Ammon's horn (tissue), 1 donor: ENCODE measurements around the gene NUP42.
A peak's percentile ranks its signal among the peaks of the same experiment; 100 is the strongest.
"Not testable (repeated sequence)": the region's sequence is repeated elsewhere in the genome, so short reads cannot be mapped to it uniquely, and the experiment has no call there.

Experiments
- DNase-seq: peaks from one replicate; pipeline ENCODE4 v3.0.0-alpha.2; 2016; ENCODE audit warnings: low spot score

Gene NUP42

DNA sequence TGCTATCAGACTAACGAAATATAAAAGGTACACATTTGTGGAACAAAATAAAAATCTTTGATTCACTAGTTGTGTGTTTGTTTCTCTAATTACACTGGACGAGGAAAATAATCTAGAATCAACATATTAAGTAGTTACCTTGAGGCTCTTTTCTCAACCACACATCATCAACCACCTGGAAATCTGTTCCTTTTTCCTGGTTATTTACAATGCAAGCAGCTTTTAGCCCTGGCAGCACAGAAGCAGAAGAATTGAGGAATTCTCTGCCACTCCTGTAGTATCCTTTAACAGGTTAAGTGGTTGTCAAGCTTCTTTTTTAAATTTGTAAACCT is 23.7 kb downstream of the NUP42 start:
- DNase-seq, result no peak

DNA sequence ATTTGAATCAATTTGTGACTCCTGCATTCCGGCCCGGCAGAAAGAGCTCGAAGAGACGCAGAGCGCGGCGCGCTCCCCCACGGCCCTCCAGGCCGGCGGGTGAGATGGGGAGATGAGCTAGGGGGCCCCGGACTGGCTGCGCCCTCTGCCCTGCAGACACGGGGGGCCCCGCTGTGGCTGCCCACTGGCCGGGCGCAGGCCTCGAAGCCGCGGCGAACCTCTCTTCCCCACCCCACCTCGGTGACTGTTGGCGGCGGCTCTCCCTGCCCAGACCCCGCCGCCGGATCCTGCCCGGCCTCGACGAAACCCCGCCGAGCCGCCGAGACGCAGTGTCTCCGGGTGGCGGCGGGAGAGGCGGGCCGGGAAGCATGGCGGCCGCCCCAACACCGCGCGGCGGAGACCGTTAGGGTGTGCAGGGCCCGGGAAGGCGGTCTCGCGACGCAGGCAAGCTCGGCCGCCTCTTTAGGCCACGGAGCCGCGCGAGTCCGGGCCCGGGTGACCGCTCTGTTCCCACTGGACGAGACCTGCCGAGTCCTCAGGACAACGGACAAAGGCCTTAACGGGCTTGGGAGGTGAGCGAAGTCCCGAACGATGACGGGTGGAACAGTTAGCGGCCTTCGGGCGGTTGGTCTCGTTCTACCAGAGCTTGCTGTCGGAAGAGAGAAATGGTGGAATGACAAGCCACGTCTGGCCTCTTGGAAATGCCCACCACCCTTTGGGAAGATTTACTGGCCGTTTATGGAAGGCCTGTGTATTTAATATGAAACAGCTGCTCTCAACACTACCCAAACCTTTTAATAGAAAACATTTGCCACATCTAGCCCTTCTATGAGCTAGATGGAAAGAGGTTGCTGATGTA is 24.3 kb downstream of the NUP42 start:
- no peak for DNase-seq

DNA sequence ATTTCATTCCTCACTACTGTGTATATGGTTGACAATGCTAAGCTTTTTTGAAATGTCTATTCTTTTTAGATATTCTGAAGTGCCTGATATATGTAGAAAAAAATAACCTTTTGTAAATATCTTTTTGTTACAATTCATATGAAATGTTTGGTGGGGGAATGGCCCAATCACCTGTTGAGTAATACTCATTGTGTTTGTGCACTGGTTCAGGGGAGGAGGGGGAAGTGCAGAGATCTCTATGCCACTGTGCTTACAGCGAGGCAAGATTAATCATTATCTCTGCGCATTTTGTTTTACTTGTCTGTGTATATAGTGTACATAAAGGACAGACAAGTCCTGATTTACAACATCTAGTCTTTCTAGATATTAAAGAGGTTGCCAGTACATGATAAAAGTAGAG is 25.2 kb downstream of the NUP42 start:
- DNase-seq, result no peak

DNA sequence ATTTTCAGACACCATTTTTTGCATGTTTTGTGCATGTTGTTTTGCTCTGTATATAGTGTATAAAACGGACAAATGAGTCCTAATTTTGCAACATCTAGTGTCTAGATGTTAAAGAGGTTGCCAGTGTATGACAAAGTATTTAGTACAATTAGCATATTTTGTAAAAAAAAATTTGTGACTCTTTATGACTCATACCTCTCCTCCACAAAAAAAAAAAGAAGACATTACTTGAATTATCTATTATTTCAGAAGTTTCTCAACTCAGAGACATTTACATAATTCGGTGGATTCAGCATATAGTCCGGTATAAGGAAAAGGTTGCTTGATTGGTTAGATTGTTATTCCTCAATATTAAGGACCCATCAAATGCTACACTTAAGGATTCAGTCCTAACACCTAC is 26.0 kb downstream of the NUP42 start:
- no peak for DNase-seq

DNA sequence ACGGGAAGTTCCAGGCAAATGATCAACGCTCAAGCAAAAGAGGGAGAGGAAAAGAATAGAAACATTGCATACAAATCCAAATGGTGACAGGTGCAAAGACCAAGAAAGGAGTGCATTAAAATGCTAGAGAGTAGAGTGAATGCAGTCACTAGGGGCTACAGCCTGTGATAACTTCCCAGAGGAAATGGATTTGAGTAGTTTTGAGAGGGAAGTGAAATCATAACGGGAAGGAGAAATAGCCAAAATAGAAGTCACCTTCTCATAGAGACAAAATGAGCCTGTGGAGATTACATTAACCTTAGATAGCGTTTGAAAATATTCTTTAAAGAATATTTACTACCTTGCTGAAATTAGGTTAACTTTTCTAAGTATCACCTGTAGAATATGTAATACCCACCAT is 26.5 kb downstream of the NUP42 start:
- DNase-seq, result no peak

DNA sequence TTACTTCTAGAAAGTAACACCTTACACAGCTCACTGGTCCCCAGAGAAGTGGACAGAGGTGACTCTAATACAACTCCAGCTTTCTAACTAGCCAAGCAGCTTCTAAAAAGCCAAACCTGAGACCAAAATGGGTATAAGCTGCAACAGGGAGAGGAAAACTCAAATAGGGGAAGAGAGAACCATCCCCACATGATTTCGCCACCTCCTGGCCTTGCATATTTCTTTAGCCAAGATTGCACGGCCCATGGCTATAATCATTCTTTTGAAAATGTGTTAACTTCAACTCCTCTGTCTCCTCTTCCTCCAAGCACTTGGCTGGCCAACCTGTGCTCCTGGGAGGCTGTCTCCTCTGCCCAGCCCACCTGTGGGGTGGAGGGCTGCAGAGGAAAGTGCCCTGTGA is 28.7 kb downstream of the NUP42 start:
- DNase-seq, result no peak

DNA sequence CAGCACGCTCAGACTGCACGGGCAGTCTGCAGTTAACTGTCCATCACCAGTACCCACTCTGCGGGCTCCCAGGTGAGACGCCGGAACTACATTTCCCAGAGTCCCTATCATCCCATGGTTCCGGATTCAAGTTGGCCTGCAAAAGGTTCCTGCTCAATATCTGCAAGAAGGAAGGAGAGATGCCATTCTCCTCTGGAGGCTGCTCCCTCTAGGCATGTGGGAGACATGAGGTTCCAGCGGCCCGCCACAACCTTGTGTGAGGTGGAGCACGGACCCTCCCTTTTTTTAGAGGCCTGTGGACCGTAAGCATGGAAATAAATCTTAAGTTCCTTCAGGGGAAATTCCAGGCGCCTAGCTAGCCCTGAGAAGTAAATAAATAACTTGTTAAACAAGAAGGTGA is 29.7 kb downstream of the NUP42 start:
- no peak for DNase-seq

DNA sequence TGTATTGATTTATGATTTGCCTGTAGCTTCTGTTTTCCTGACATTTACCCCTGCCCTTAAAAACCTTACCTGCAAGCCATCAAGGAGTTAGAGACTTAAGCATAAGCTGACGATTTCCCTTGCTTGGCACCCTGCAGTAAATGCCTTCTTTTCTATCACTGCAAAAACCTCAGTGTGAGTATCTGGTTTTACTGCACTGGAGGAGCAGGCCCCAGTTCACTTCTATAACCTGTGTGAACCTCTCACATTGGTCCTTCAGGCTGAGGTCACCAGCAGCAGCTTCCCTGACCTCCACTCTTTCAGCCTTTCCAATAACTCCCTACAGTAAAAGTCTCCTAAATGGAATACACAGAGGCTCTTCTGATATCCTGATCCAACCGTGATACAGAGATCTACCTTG is 30.5 kb downstream of the NUP42 start:
- DNase-seq, result no peak

DNA sequence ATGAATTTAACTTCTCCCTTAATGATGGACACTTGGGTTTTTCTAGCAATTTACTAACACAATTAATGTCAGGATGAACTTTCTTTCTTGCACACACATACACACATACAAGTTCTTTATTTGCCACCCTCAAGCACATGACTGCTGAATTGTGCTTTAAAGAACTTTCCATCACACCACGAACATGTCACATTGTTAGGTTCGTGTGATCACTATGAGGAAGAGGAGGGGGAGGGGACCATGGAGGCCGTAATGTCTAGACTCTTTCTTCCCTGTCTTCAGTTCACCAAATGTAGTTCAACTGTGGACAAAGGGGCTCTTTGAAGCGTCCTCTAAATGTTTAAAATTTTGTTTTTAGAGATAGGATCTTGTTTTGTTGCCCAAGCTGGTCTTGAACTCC is 31.0 kb downstream of the NUP42 start:
- no peak for DNase-seq

DNA sequence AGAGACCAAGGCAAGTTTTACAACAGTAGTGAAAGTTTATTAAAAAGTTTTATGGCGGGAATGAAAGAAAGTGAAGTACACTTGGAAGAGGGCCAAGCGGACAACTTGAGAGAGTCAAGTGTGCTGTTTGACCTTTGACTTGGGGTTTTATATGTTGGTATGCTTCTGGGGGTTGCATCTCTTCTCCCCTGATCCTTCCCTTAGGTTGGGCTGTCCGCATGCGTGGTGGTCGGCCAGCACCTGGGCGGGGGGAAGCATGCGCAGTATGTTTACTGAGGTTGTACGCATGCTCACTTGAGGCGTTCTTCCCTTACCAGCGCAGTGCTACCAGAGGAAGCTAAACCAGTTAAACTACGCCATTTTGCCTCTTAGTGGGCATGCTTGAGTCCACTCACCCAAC is 31.9 kb downstream of the NUP42 start:
- DNase-seq, result no peak

DNA sequence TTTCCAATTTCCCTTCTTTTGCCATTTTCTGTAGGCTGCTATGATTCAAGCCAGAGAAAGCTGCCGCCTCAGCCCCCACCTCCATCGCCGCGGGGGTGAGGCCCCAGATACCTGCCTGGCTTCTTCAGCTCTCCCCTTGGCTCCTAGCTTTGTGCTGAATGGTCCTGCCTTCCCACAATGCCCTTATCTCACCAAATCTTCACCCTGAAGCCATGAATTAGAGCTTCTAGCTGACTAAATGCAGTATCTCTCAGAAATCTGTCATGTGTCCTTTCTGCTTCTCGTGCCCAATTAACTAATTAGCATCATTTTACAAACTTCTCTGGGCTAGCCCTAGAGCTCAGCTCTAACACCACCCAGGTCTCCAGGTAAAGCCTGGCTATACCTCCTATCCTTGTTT is 32.6 kb downstream of the NUP42 start:
- DNase-seq, result no peak

DNA sequence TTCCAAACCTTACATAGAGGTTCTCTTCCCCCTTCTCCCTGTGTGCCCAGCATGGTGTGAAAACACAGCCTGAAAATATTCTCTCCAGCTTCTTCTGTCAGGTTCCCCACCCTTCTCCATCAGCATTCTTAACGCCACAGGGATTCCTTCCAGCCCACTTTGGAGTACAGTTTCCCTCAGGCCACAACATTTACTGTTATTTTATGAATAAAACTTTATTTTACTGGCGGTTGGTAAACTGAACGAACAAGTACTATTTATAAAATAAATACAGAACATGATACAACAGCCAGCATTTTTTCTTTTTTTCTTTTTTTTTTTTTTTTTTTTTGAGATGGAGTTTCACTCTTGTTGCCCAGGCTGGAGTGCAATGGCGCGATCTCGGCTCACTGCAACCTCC is 33.1 kb downstream of the NUP42 start:
- no peak for DNase-seq

DNA sequence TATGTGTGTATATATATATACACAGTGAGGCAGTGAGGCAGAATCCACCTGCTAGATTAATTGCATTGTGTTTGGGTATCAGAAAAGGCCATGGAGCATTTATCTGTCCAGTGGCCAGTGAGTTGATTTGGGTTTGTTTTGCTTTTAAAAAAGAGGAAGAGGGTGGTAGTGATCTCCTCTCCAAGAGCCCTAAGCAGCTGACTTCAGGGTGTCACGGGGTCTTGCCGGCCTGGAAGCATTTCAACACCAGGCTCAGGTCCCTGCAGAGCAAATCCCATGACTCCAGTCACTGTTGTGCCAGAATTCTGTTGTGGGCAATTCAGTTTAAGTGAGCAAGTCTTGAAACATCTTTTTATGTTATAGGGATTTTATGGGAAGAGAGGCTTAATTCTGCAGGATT is 34.2 kb downstream of the NUP42 start:
- peak; percentile 77 for DNase-seq

DNA sequence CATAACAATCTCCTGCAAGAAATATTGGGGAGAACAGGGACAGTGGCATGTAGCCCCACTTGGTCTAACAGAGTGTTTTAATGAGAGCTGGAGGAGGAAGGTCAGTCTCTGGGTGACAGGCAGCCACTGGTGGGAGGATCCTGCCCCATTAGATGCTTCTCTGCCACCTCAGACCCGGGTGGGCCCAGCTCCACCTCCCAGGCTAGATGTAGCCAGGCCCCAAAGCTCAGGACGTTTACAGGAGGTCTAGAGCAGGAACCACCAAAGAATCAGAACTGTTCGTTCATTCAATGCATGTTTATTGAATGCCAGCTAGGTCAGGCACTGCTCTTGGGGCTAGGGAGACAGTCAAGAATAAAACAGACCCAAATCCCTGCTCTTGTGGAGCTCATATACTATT is 36.3 kb downstream of the NUP42 start:
- no peak for DNase-seq

DNA sequence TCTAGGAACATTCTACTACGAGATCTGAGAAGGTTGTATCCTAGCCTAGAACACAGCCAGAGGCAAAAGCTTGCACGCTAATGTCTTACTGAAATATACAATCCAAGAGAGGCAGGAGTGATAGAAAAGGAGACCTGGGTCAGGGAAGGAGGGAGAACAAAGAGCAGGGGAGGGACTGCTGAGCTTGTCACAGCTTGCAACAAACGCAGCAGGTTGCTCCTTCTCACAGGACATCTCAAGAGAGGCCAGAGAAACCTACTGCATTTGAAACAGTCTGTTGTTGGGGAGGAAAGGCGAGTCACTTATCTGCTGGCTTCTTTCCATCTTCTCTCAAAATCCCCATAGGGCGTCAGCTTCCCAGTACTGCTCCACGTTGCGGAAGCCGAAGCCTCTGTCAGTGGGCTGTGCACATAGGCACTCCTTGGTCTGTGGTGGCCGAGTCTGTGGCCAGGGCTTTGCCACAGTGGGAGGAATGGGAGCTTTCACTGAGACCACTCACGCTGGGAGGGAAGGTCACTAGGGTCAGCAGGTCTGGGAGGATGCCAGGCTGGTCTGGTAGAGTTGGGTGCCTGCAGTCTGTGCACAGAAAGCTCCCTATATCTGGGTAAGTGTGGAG is 39.0 kb downstream of the NUP42 start:
- no peak for DNase-seq

DNA sequence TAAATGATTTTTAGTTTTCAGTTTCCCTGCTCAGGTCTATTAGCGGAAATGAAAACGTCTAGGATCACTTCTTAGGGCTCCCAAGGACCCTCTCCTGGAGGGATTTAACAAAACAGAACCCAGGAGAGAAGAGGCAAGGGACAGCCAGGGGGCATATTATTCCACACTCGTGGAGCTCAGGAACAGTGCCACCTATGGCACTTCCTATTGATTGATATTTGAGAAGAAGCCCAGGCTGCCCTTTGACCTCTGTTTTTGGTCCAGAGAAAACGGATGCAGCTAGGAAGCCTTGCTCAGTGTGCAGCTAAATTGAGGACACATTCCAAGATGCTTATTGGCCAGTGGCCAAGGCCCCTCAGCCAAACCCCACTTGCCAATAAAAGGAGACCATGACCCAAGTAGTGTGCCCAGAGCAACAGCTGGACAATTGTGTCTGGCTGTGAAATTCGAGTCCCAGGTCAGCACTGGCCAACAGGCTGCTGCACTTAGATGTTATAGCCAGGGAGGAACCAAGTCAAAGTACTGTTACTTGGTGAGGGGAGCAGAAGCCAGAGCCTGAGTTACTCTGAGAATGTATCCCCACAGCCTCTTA is 40.7 kb downstream of the NUP42 start:
- no peak for DNase-seq

DNA sequence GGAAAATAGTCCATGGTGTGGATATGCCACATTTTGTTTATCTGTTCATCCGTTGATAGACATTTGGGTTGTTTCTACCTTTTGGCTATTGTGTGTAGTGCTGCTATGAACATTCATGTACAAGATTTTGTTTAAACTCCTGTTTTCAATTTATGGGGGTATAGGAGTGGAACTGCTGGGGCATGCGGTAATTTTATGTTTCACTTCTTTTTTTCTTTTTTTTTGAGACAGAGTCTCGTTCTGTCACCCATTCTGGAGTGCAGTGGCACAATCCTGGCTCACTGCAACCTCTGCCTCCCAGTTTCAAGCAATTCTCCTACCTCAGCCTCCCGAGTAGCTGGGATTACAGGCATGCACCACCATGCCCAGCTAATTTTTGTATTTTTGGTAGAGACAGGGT is 42.5 kb downstream of the NUP42 start:
- DNase-seq, result not testable (repeated sequence)

DNA sequence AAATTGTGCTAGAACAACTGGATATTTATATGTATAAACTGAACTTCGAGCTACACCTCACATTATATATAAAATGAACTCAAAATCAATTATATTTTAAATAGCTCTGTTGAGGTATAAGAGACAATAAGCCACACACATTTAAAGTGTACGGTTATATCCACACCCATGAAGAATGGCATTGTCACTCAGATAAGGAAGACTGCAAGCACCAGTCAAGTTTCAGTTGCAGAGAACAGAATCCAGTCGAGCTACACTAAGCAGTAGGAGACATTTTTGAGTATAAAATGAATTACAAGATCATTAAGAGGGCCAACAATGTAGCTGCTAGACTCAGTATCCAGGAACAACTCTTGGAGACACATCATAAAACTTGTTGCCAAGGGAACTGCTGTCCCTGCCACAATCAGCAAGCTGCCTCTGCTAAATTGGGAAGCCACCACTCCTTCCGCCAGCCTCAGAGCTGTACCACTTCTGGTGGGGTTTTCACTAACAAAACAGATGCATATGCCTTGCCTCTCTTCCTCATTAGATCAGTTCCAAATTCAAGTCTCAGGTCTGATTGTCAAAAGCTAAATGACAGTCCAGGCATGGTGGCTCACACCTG is 45.1 kb downstream of the NUP42 start:
- peak; percentile 85 for DNase-seq

DNA sequence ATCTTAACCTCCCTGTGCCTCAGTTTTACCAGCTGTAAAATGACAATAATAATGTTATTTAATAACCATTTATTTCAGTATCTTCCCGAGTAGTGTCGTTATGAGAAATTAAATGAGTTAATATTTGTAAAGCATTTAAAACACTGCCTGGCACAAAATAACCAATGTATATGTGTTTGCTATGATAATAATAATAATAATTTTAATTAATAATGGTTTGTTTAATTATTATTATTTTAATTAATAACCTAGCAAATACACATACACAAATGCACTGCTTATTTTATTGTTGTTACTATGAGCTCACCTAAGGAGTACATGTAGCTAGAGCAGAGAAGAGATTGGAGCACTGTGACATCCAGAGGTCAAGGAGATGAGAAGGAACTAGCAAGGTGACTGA is 46.6 kb downstream of the NUP42 start:
- DNase-seq, result no peak

DNA sequence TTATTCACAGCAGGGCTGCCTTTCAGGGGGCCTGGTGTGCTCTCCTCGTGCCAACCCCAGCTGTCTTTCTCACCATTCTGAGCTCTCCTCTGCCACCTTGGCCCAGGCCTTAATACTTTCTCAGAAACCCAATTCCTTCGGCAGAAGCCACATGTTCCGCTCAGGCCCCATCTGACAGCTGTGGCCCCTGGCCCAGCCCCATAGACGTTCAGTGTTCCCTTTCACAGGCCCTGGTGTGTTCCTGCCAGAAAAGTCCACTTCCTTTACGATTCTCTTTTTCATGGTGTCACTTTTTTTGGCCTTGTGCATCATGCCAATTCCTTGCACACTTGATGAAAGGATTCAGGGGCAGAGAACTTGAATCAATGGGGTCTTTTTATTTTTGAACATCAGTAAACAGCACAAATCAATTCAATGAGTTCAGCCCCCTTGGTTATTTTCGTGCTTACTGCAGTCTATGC is 48.8 kb downstream of the NUP42 start:
- peak; percentile 79 for DNase-seq

DNA sequence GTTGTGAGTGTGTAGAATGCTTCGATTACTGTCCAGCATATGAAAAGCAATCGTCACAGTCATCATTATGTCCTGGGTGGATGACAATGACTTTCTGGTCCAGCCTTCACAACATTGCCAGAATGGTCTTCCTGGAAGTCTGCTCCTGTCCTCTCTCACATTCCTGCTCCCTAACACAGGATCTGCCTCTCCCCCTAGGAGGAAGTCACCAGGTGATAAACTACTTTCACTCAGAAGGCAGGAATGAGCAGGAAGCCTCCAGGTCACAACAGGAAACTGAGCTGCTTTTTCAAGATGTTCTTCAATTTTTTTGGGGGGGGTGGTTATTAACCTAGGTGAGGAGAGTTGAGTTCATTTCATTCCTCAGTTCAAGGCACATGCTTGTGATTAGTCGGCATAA is 51.1 kb downstream of the NUP42 start:
- no peak for DNase-seq

DNA sequence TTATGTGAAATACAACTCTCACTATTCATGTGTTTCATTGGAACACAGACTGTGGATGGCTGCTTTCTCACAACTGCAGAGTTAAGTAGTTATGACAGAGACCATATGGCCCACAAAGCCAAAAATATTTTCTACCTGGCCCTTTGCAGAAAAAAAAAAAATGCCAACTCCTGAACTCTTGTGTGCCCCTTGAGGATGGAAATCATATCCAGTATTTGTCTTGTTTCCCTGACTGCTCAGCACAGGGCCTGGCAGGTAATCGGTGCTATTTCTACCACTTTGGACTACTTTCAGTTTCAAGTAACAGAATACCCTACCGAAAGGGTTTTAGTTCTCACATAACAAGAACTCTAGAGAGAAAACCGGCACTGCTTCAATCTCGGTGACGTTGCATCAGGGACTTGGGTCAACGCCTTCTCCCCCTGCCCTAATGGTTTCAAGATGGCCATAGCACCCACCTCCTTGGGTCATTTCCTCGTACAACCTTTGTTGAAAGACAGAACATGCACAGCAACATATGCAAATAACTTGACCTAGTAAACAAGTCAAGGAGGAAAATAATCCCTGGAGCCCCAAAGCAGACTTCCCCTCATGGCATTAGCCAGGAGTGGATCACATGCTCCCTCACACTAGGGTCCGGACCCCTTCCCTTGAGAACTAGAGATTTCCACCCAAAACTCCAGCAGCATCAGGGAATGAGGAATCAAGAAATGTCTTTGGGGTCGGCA is 52.9 kb downstream of the NUP42 start:
- no peak for DNase-seq
